HG02973 (cell line): ENCODE results near the gene SAMD10.
A peak's percentile ranks its signal among the peaks of the same experiment; 100 is the strongest.

Experiments
- ATAC-seq: cut with Tn5 transposase; IDR thresholded peaks from one replicate; pipeline ENCODE4 v1.9.1; 2021; ENCODE audit warnings: moderate library complexity; ENCODE audit not compliant: unreplicated experiment

Gene SAMD10

DNA sequence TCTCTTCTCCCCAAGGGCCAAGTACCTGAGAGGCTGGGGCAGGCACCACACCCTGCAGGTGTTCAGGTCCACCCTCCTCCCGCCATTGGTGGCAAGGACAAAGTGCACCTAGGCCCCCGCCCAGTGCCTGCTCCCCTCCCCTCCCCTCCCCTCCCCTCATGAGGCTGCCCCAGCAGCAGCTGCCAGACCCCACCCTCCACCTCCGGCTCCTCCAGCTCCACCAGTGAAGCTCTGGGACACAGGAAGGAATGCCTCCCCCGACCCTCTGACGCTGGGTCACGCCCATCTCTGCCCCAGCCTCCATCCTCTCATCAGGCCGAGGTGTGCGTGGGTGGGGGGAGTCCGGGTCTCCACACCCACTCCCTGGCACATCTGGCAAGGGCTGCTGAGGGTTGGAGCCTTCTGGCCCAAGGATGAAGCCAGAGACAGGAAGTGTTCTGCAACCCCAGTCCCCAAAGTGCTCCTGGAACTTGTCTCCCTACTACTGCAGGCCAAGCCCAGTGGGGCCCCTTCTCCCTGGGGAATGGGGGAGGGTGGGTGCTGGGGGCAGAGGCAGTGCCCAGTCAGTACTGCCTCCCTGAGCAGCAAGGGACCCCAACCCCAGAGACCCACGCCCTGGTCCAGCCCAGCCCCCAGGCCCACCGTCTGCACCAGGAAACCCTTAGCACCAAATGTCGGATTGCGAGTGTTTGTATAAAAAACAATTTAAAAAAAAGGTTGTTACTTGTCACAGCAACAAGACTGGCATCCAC lies 21.6 kb downstream of the SAMD10 start:
- no peak for ATAC-seq

- no peak for ATAC-seq
Measured at GRCh38 chr20:63957004-63957689, 22.3 kb downstream of the SAMD10 start.

- ATAC-seq: no peak
Measured at GRCh38 chr20:63956664-63957003, 22.8 kb downstream of the SAMD10 start.

- peak; percentile 57 for ATAC-seq
Measured at GRCh38 chr20:63955827-63956663, 23.4 kb downstream of the SAMD10 start, which contains the start of gene UCKL1. UCKL1 (minus strand) TSS chr20:63956416; CDS start chr20:63956372, 44 bp downstream.

GRCh38 chr20:63955281-63955826 lies 24.1 kb downstream of the SAMD10 start:
- no peak for ATAC-seq

GRCh38 chr20:63953764-63954429 lies 25.5 kb downstream of the SAMD10 start:
- ATAC-seq: no peak

GRCh38 chr20:63952769-63953168 lies 26.7 kb downstream of the SAMD10 start:
- no peak for ATAC-seq

DNA sequence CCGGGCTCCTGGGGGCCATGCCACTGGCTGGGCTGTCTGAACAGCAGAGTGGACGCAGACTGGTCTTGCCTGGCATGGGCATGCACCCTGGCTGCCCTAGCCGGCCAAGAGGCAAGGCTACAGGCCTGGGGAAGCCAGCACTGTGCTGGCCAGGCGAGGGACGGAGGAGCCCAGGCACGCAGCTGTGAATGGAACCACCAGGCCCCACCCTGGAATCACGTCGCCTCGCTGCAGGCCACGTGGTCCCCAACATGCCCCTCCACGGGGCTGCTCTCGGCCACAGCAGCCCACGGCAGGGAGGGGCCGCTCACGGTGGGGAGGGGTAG lies 27.3 kb downstream of the SAMD10 start:
- ATAC-seq: no peak

DNA sequence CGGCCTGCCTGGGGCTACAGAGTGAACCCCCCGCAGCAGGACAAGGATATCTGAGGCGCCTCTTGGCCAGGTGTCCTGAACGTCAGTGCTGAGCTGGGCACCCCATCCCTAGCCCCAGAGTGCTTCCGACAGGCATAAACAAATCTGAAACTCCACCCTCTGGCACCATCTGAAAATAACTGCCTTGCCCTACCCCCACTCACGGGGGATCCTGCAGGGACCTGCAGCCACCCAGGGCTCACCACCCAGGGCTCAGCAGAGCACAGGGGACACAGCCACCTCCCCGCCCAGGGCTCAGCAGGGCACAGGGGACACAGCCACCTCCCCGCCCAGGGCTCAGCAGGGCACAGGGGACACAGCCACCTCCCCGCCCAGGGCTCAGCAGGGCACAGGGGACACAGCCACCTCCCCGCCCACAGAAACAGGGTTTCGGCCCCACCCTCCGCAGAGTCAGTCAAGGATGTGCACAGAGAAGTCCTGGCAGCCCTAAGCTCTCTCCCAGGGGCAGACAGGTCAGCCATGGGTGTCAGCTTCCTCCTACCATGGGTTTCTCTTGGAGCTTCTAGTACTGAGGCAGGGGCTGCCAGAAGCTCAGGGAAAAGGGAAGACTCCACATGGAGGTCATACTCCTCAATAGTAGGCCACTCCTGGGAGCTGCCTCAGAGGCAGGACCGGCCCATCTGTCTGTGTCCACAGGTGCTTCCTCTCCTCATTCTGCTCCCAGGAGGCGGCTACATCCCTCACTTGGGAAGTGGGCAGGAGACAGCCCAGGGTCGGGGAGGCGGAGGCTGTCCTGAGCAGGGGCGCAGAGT lies 27.8 kb downstream of the SAMD10 start:
- no peak for ATAC-seq

DNA sequence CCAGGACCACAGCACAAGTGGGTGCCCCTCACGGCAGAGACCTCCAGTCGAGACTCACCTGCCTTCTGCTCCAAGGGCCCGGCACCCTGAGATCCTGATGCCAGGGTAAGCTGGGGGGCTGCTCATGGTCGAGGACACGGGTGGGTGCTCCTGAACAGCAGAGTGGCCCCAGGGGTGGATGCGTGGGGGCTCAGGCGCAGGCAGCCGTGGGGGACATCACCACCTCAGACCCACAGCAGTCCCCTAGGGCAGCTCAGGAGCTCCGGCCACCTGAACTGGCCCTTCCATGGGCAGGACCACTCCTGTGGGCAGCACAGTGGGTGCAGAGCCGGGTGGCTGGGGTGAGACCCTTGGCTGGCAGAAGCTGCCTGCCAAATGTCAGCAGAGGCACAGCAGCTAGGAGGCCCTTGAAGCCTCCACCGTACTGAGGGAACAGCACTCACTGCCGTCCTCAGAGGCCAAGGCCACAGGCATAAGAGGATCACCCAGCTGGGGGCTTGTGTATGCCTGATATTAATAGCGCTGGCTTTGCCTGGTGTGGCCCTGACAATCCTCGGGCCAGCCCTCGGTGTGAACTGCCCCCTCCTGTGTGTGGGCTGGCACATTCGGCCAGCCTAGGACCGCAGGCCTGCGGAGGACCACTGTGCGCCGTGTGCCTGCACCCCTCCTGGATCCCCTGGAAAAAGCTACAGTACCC lies 28.6 kb downstream of the SAMD10 start:
- ATAC-seq: no peak

DNA sequence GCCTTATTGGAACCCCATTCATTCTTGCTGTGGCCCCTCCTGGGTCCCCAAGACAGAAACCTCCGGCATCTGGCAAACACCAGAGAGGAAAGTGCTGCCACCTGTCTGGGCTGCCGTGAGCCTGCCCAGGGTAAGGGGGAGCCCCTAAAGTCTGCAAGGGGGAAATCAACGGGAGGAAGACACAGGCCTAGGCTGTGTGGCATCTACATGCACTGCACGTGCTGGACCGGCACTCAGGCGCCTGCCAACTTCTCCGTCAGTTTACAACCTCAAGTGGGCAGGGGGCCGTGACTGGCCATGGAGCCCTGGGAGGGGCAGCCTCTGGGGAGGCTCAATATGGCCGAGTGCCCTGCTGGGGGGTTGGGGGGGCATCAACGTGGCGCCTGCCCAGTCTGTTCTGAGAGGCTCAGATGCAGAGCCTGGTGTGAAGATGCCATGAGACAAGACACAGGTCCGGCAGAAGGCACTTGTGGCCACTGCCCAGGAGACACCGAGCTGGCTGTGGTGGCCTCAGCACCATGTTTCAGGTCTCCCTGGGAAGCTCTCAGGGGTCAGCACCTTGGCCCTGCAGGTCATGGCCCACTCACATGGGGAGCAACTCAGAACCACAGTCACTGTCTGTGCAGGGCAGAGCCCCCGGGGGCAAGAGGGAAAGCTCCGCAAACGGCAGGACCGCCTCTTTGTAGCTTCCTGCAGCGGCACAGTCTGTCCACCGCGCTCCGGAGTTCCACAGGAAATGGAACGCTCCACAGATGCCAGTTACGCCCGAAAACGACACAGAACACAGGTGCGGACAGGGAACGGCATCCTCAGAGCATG lies 31.6 kb downstream of the SAMD10 start:
- ATAC-seq: no peak

DNA sequence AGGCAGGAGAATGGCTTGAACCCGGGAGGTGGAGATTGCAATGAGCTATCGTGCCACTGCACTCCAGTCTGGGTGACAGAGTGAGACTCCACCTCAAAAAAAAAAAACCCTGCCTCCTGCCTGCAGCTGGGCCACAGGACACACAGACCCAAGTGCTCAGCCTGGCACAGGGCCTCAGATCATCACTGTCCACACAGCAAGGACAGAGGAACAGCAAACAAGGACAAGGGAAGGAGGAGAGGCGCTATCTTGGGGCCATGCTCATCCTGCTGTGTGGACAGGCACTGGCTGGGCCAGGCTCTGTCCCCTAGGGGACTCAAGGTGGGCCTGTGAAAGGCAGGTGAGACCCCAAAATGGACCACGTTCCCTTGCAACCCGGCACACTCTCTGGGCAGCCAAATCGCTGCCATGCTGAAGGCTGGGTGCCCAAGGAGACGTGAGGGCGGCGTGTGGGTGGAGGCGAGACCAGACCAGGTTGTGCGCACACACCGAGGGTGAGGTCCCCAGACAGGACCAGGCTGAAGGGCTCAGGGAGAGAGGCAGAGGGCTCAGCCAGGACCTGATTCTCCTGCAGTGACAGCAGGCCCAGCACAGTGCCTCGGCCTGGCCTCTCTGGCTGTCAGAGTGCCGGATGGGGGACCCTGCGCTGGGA lies 32.3 kb downstream of the SAMD10 start:
- no peak for ATAC-seq

- ATAC-seq: no peak
Measured at GRCh38 chr20:63945921-63946920, 33.2 kb downstream of the SAMD10 start.

DNA sequence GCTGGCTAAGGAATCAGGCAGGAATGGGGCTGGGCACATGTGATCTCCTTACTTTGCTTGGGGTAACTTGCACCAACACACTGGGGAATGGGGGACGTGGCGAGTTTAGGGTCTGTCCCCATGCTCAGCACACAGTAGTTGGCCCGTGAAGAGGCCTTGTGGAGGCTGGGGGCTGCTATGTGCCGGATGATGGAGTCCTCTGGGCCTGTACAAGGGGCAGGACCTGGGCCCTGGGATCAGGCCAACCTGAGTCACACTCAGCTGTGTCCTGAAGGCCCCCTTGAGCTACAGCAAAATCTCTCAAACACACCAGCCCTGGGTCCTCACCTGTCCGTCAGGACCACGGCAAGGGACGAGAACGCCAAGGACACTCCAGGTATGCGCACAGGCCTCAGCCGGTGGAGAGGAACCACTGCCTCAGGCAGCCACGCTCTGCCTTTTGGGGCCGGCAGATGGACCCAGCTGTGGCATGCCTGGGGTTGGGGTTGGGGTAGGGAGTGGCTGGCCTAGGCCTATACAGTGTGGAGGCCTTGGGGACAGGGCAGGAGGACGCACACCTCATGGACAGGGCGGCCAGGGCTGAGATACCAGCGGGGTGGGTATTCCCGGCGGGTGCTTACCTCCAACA lies 34.3 kb downstream of the SAMD10 start:
- no peak for ATAC-seq

- ATAC-seq: no peak
Measured at GRCh38 chr20:63944078-63944941, 35.1 kb downstream of the SAMD10 start.

DNA sequence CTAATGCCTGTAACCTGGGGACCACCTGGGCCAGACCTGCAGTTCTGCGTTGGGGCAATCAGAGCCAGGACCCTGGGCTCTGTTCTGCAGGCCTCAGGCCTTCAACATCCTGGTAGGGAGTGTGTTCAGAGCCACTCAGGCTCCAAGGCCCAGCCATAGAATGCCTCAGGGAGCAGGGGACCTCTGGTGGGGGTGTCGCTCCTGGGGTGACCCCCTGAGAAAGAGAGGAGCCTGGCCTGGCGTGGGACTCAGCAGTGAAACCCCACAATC lies 35.7 kb downstream of the SAMD10 start:
- no peak for ATAC-seq
